ENCODE data around the gene GSTM1.
"Not testable (repeated sequence)": the region's sequence is repeated elsewhere in the genome, so short reads cannot be mapped to it uniquely, and the experiment has no call there.

DNA sequence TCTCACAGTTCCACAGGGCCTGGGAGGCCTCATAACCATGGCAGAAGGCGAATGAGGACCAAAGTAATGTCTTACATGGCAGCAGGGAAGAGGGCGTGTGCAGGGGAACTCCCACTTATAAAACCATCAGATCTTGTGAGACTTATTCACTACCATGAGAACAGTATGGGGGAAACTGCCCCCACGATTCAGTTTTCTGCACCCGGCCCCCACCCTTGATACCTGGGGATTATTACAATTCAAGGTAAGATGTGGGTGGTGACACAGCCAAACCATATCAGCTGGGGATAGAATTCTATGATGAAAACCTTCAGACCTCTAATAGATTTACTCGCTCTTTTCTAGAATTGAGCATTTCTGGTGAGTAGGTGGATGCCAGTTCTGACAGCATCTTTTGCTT is 6.8 kb downstream of the GSTM1 start:
- TF ChIP-seq, protein P1, sequence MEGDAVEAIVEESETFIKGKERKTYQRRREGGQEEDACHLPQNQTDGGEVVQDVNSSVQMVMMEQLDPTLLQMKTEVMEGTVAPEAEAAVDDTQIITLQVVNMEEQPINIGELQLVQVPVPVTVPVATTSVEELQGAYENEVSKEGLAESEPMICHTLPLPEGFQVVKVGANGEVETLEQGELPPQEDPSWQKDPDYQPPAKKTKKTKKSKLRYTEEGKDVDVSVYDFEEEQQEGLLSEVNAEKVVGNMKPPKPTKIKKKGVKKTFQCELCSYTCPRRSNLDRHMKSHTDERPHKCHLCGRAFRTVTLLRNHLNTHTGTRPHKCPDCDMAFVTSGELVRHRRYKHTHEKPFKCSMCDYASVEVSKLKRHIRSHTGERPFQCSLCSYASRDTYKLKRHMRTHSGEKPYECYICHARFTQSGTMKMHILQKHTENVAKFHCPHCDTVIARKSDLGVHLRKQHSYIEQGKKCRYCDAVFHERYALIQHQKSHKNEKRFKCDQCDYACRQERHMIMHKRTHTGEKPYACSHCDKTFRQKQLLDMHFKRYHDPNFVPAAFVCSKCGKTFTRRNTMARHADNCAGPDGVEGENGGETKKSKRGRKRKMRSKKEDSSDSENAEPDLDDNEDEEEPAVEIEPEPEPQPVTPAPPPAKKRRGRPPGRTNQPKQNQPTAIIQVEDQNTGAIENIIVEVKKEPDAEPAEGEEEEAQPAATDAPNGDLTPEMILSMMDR (conservative IDR thresholded peaks at IDR 0.05) = not testable (repeated sequence)
- not testable (repeated sequence) for TF ChIP-seq ZFX (IDR thresholded peaks at IDR 0.05)
